H9 (cell line): Measurements from ENCODE around the gene TMPRSS7. TPM values are rescaled to one million over a fixed set of nuclear protein-coding genes. Genes with fewer than 3 reads are reported as not detected.

Experiments
- DNase-seq: peaks from one replicate; pipeline ENCODE4 v3.0.0-alpha.2; 2017
- H2AFZ ChIP-seq: one replicate; pipeline ENCODE4 v1.6.1; 2013; ENCODE audit warnings: mild to moderate bottlenecking, low read length, control low read depth, moderate library complexity
- H2AK5ac ChIP-seq: 2 replicates; pipeline ENCODE4 v1.6.1; 2013; ENCODE audit warnings: low read length, control low read depth, mixed read lengths; ENCODE audit not compliant: insufficient read length
- H2BK120ac ChIP-seq: one replicate; pipeline ENCODE4 v1.6.1; 2013; ENCODE audit warnings: low read depth, mild to moderate bottlenecking, low read length, control low read depth, inconsistent platforms; ENCODE audit not compliant: poor library complexity, severe bottlenecking
- H2BK12ac ChIP-seq: 2 replicates; pipeline ENCODE4 v1.6.1; 2013; ENCODE audit warnings: low read length, control low read depth, mixed read lengths, low read depth; ENCODE audit not compliant: insufficient read length
- H2BK15ac ChIP-seq: 2 replicates; pipeline ENCODE4 v1.6.1; 2013; ENCODE audit warnings: low read depth, low read length, control low read depth
- H2BK20ac ChIP-seq: one replicate; pipeline ENCODE4 v1.6.1; 2013; ENCODE audit warnings: low read depth, mild to moderate bottlenecking, low read length, control low read depth, inconsistent platforms; ENCODE audit not compliant: poor library complexity, severe bottlenecking
- H2BK5ac ChIP-seq: 2 replicates; pipeline ENCODE4 v1.6.1; 2013; ENCODE audit warnings: low read length, control low read depth, mixed read lengths; ENCODE audit not compliant: insufficient read length
- H3K14ac ChIP-seq: 2 replicates; pipeline ENCODE4 v1.6.1; 2013; ENCODE audit warnings: low read length, control low read depth; ENCODE audit not compliant: insufficient read depth
- H3K18ac ChIP-seq: 2 replicates; pipeline ENCODE4 v1.6.1; 2013; ENCODE audit warnings: low read depth, mild to moderate bottlenecking, mixed read lengths, low read length, control low read depth; ENCODE audit not compliant: insufficient read length
- H3K23ac ChIP-seq: 2 replicates; pipeline ENCODE4 v1.6.1; 2013; ENCODE audit warnings: low read length, control low read depth, mixed read lengths, low read depth; ENCODE audit not compliant: insufficient read length
- H3K23me2 ChIP-seq: 2 replicates; pipeline ENCODE4 v1.6.1; 2013; ENCODE audit warnings: low read depth, mild to moderate bottlenecking, mixed read lengths, low read length, control low read depth; ENCODE audit not compliant: insufficient read length, poor library complexity, severe bottlenecking
- H3K27ac ChIP-seq: 2 replicates; pipeline ENCODE4 v1.5.1; 2013; ENCODE audit warnings: low read length, control low read depth, mixed read lengths, low read depth; ENCODE audit not compliant: insufficient read length
- H3K27me3 ChIP-seq: 2 replicates; pipeline ENCODE4 v1.6.1; 2013; ENCODE audit warnings: low read length, control low read depth, inconsistent platforms; ENCODE audit not compliant: insufficient read depth
- H3K4ac ChIP-seq: 2 replicates; pipeline ENCODE4 v1.6.1; 2013; ENCODE audit warnings: low read depth, mild to moderate bottlenecking, control low read depth, inconsistent platforms, low read length, moderate library complexity
- H3K4me1 ChIP-seq: 2 replicates; pipeline ENCODE4 v1.6.1; 2013; ENCODE audit warnings: low read length, control low read depth, inconsistent platforms; ENCODE audit not compliant: insufficient read depth
- H3K4me2 ChIP-seq: 2 replicates; pipeline ENCODE4 v1.6.1; 2013; ENCODE audit warnings: low read length, control low read depth, mixed read lengths; ENCODE audit not compliant: insufficient read length, insufficient read depth
- H3K56ac ChIP-seq: 2 replicates; pipeline ENCODE4 v1.6.1; 2013; ENCODE audit warnings: low read depth, mild to moderate bottlenecking, mixed read lengths, low read length, control low read depth; ENCODE audit not compliant: insufficient read length
- H3K79me1 ChIP-seq: 2 replicates; pipeline ENCODE4 v1.6.1; 2013; ENCODE audit warnings: low read depth, mild to moderate bottlenecking, moderate library complexity, low read length, control low read depth, inconsistent platforms; ENCODE audit not compliant: insufficient read depth, poor library complexity, severe bottlenecking
- H3K79me2 ChIP-seq: 2 replicates; pipeline ENCODE4 v1.6.1; 2013; ENCODE audit warnings: low read length, control low read depth, inconsistent platforms; ENCODE audit not compliant: insufficient read depth
- H3K9ac ChIP-seq: 2 replicates; pipeline ENCODE4 v1.6.1; 2013; ENCODE audit warnings: low read length, control low read depth, mixed read lengths; ENCODE audit not compliant: insufficient read length; ENCODE audit errors: extremely low read depth
- H3K9me3 ChIP-seq: one replicate; pipeline ENCODE4 v1.6.1; 2013; ENCODE audit warnings: low read depth, low read length, inconsistent platforms; ENCODE audit not compliant: control insufficient read depth
- H3T11ph ChIP-seq: one replicate; pipeline ENCODE4 v1.6.1; 2013; ENCODE audit warnings: mild to moderate bottlenecking, low read length, control low read depth, inconsistent platforms
- H4K20me1 ChIP-seq: one replicate; pipeline ENCODE4 v1.6.1; 2013; ENCODE audit not compliant: control insufficient read depth, insufficient read length, insufficient read depth
- H4K5ac ChIP-seq: 2 replicates; pipeline ENCODE4 v1.6.1; 2013; ENCODE audit warnings: low read depth, mild to moderate bottlenecking, mixed read lengths, low read length, control low read depth; ENCODE audit not compliant: insufficient read length
- H4K8ac ChIP-seq: replicated peaks from 2 replicates; pipeline ENCODE4 v1.6.1; 2013; ENCODE audit warnings: low read length, control low read depth, mixed read lengths, low read depth; ENCODE audit not compliant: insufficient read length
- H4K91ac ChIP-seq: 2 replicates; pipeline ENCODE4 v1.6.1; 2013; ENCODE audit warnings: low read depth, mild to moderate bottlenecking, moderate library complexity, mixed read lengths, low read length, control low read depth; ENCODE audit not compliant: insufficient read length
- H3K27ac Mint-ChIP-seq, 3 experiments: 2 replicates in 2 of 3; 3 replicates in 1 of 3; pipeline ENCODE4 v1.8.0; 2020 to 2021; ENCODE audit warnings: mixed read lengths in 3 of 3, mild to moderate bottlenecking in 1 of 3, moderate library complexity in 1 of 3
- H3K27me3 Mint-ChIP-seq: 2 replicates; pipeline ENCODE4 v1.8.0; 2021; ENCODE audit warnings: low read depth, mild to moderate bottlenecking, moderate library complexity, mixed read lengths
- H3K36me3 Mint-ChIP-seq, 3 experiments: 2 replicates in 2 of 3; 3 replicates in 1 of 3; pipeline ENCODE4 v1.8.0; 2020 to 2021; ENCODE audit warnings: low read depth in 3 of 3, mixed read lengths in 3 of 3; ENCODE audit not compliant: insufficient read depth in 1 of 3
- H3K4me1 Mint-ChIP-seq, 2 experiments: 2 replicates each; pipeline ENCODE4 v1.8.0; 2020; ENCODE audit warnings: mixed read lengths in 2 of 2
- H3K4me3 Mint-ChIP-seq, 2 experiments: 2 replicates in 1 of 2; 3 replicates in 1 of 2; pipeline ENCODE4 v1.8.0; 2020 to 2021; ENCODE audit warnings: mild to moderate bottlenecking in 2 of 2, mixed read lengths in 2 of 2, moderate library complexity in 1 of 2
- H3K9me3 Mint-ChIP-seq, 2 experiments: 2 replicates in 1 of 2; 3 replicates in 1 of 2; pipeline ENCODE4 v1.8.0; 2020; ENCODE audit warnings: mild to moderate bottlenecking in 2 of 2, mixed read lengths in 2 of 2, moderate library complexity in 1 of 2
- CTCF ChIP-seq: fragments of 200-600 bp; sonication (generic); conservative IDR thresholded peaks from 3 replicates; pipeline ENCODE4 v1.8.0; 2021; ENCODE audit warnings: antibody characterized with exemption, mild to moderate bottlenecking
- WGBS: extraction: QIAGEN DNeasy Blood & Tissue Kit; methylation state at CpG from one replicate; pipeline ENCODE4 v1.1.7; 2013; ENCODE audit warnings: missing lambda C conversion rate, low lambda C conversion rate, mixed read lengths; ENCODE audit not compliant: insufficient read length; ENCODE audit errors: extremely low coverage; 5-methylcytosine and 5-hydroxymethylcytosine counted together
- total RNA-seq: library from RNA; stranded (reverse); gene quantifications from 2 replicates; pipeline ENCODE4 v1.2.1, GENCODE V29; 2021

The TMPRSS7 gene
- total RNA-seq, 1 experiment from 2014 or later, result not detected

- no peaks in the 10 kb centered on the region for H3K27me3 Mint-ChIP-seq
- no peaks in the 10 kb centered on the region for H3K79me1 ChIP-seq
- no peak overlapping the region for H3K27ac Mint-ChIP-seq
- no CpG with 5 or more reads among the region's 6 CpGs for WGBS
- H3K4me3 Mint-ChIP-seq, result no peak overlapping the region
- no peak overlapping the region for H3K56ac ChIP-seq
- no peak overlapping the region for H3K23ac ChIP-seq
- H3K4me1 Mint-ChIP-seq, result no peaks in the 10 kb centered on the region
- H3K9me3 Mint-ChIP-seq, result no peaks in the 10 kb centered on the region
- no peak overlapping the region for H3K18ac ChIP-seq
- no peaks in the 10 kb centered on the region for H3K4me1 ChIP-seq
- no peaks in the 10 kb centered on the region for H3K27me3 ChIP-seq
- H2BK12ac ChIP-seq, result no peak overlapping the region
- no peak overlapping the region for H4K8ac ChIP-seq
- no peak overlapping the region for H2BK20ac ChIP-seq
- H2BK15ac ChIP-seq, result no peak overlapping the region
- no peak overlapping the region for H3K4me2 ChIP-seq
- no peaks in the 10 kb centered on the region for H3K23me2 ChIP-seq
- DNase-seq, result no peak
- H2AK5ac ChIP-seq, result no peak overlapping the region
- H3K9me3 ChIP-seq, result no peaks in the 10 kb centered on the region
- H2BK120ac ChIP-seq, result no peak overlapping the region
- no peak overlapping the region for H3T11ph ChIP-seq
- H4K91ac ChIP-seq, result no peak overlapping the region
- no peaks in the 10 kb centered on the region for H3K79me2 ChIP-seq
- H3K9ac ChIP-seq, result no peak overlapping the region
- peaks cover 0 to 3% (median 0%) of the 10 kb centered on the region in 3 experiments; a peak in 3 of 7 replicates for H3K36me3 Mint-ChIP-seq
- no peak overlapping the region for H3K4ac ChIP-seq
- no peak overlapping the region for H2AFZ ChIP-seq
- H3K27ac ChIP-seq, result no peak overlapping the region
- H4K20me1 ChIP-seq, result no peaks in the 10 kb centered on the region
- no peak overlapping the region for H2BK5ac ChIP-seq
- H3K14ac ChIP-seq, result no peak overlapping the region
- H4K5ac ChIP-seq, result no peak overlapping the region
- no peak for TF ChIP-seq CTCF
These were observed 22.1 kb upstream of the TMPRSS7 start for GRCh38 chr3:112012205-112012992.
